Esophagus squamous epithelium (tissue), 4 donors: ENCODE data around the gene KERA.

Source experiments
- POLR2A ChIP-seq, 4 donors: fragments of 450-650 bp; IDR thresholded peaks; one replicate each; pipeline ENCODE4 v1.6.1; 2017; ENCODE audit warnings: antibody characterized with exemption in 4 of 4, mild to moderate bottlenecking in 4 of 4, moderate library complexity in 3 of 4
- TF ChIP-seq, protein P1 (sequence below), 6 experiments: fragments of 450-650 bp in 4 of 6; fragments of 200-600 bp in 2 of 6; sonication (generic) in 2 of 6; IDR thresholded peaks; one replicate each; pipeline ENCODE4 v1.5.1; 2016 to 2019; ENCODE audit warnings: antibody characterized with exemption in 6 of 6, mild to moderate bottlenecking in 4 of 6, moderate library complexity in 4 of 6

DNA sequence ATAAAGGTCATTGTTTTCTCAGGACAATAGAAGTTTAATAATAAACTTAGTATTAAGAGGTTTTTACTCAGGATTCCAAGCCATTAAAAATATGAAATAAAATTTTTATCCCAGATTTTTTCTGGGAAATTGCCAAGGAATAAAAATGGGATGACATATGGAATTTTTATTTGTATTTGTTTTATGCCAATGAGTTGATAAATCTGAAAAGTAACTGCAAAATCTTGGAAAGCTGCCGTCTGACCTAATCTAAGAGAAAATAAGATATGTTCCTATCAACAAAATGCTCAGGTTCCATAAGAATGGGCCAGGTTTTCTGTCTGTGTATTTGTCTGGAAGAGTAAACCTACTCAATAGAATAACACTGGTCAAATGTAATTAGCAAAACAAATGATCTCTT lies 22.2 kb upstream of the KERA start:
- TF ChIP-seq, protein P1, sequence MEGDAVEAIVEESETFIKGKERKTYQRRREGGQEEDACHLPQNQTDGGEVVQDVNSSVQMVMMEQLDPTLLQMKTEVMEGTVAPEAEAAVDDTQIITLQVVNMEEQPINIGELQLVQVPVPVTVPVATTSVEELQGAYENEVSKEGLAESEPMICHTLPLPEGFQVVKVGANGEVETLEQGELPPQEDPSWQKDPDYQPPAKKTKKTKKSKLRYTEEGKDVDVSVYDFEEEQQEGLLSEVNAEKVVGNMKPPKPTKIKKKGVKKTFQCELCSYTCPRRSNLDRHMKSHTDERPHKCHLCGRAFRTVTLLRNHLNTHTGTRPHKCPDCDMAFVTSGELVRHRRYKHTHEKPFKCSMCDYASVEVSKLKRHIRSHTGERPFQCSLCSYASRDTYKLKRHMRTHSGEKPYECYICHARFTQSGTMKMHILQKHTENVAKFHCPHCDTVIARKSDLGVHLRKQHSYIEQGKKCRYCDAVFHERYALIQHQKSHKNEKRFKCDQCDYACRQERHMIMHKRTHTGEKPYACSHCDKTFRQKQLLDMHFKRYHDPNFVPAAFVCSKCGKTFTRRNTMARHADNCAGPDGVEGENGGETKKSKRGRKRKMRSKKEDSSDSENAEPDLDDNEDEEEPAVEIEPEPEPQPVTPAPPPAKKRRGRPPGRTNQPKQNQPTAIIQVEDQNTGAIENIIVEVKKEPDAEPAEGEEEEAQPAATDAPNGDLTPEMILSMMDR (IDR thresholded peaks at IDR 0.05): no peak
- no peak for TF ChIP-seq POLR2A (IDR thresholded peaks at IDR 0.05)
